Stimulated activated naive CD8-positive, alpha-beta T cell treated with anti-CD3 and anti-CD28 coated beads, Interleukin-15, Interleukin-2, amounts not matched to agents 100 U/mL and 50 U/mL, for 24 hours (primary cell): ENCODE data around the gene ARNT2.

ENCODE experiments used
- ATAC-seq: fragments of 150-1000 bp; cut with Tn5 transposase; one replicate; pipeline ENCODE4 v1.10.0; 2021
- DNase-seq: peaks from one replicate; pipeline ENCODE4 v3.0.0; 2021

The ARNT2 gene

GRCh38 chr15:80576519-80577090 is 172.4 kb downstream of the ARNT2 start:
- ATAC-seq, result no peak
- DNase-seq, result no peak

GRCh38 chr15:80577552-80578205 is 173.5 kb downstream of the ARNT2 start:
- ATAC-seq (no peak), DNase-seq (no peak)

- ATAC-seq, result no peak
- DNase-seq, result no peak
Observed at GRCh38 chr15:80578206-80578595, 174.0 kb downstream of the ARNT2 start.

GRCh38 chr15:80578871-80579270 is 174.7 kb downstream of the ARNT2 start:
- ATAC-seq (no peak), DNase-seq (no peak)

GRCh38 chr15:80579611-80580010 is 175.4 kb downstream of the ARNT2 start:
- ATAC-seq, result no peak
- DNase-seq, result no peak

GRCh38 chr15:80580106-80580505 is 175.9 kb downstream of the ARNT2 start:
- ATAC-seq, result no peak

GRCh38 chr15:80580536-80581260 is 176.5 kb downstream of the ARNT2 start:
- ATAC-seq (no peak), DNase-seq (no peak)

More at GRCh38 chr15:80580106-80580505, 175.9 kb downstream of the ARNT2 start:
- DNase-seq, result no peak

- DNase-seq (no peak), ATAC-seq (no peak)
Observed at GRCh38 chr15:80581976-80582375, 177.8 kb downstream of the ARNT2 start.

GRCh38 chr15:80582816-80583423 is 178.7 kb downstream of the ARNT2 start:
- DNase-seq, result no peak
- ATAC-seq, result no peak

GRCh38 chr15:80584561-80584964 is 180.4 kb downstream of the ARNT2 start:
- ATAC-seq (no peak), DNase-seq (no peak)

GRCh38 chr15:80584973-80585525 is 180.9 kb downstream of the ARNT2 start:
- ATAC-seq (no peak), DNase-seq (no peak)

- ATAC-seq (no peak), DNase-seq (no peak)
Observed at GRCh38 chr15:80585544-80586018, 181.4 kb downstream of the ARNT2 start.

- no peak for DNase-seq
- ATAC-seq, result no peak
Observed at GRCh38 chr15:80586161-80586560, 182.0 kb downstream of the ARNT2 start.

GRCh38 chr15:80587007-80587406 is 182.8 kb downstream of the ARNT2 start:
- DNase-seq, result no peak
- no peak for ATAC-seq

GRCh38 chr15:80587816-80588456 is 183.8 kb downstream of the ARNT2 start:
- ATAC-seq, result no peak
- DNase-seq, result no peak

GRCh38 chr15:80588801-80589200 is 184.6 kb downstream of the ARNT2 start:
- DNase-seq, result no peak
- no peak for ATAC-seq

- no peak for DNase-seq
- ATAC-seq, result no peak
Observed at GRCh38 chr15:80590761-80591355, 186.7 kb downstream of the ARNT2 start.

GRCh38 chr15:80591471-80591870 is 187.3 kb downstream of the ARNT2 start:
- no peak for DNase-seq
- no peak for ATAC-seq

- DNase-seq (no peak), ATAC-seq (no peak)
Observed at GRCh38 chr15:80591938-80592825, 188.0 kb downstream of the ARNT2 start.

- no peak for DNase-seq
- ATAC-seq, result no peak
Observed at GRCh38 chr15:80593486-80594030, 189.4 kb downstream of the ARNT2 start.
